HepG2 (cell line): Measurements from ENCODE around the gene GRIN3B. TPM values are rescaled to one million over a fixed set of nuclear protein-coding genes. Genes with fewer than 3 reads are reported as not detected.

Experiments
- CCDC6 ChIP-seq: sonication (generic); formaldehyde crosslinking; IDR thresholded peaks from 2 replicates; pipeline ENCODE4 v1.8.1; 2022; ENCODE audit warnings: mild to moderate bottlenecking, missing genetic modification reagents, moderate library complexity
- CENPX ChIP-seq: sonication (generic); formaldehyde crosslinking; IDR thresholded peaks from 2 replicates; pipeline ENCODE4 v1.9.0; 2021; ENCODE audit warnings: mild to moderate bottlenecking, missing genetic modification reagents, moderate library complexity
- EED ChIP-seq: sonication (generic); formaldehyde crosslinking; IDR thresholded peaks from 2 replicates; pipeline ENCODE4 v1.5.0; 2020; ENCODE audit warnings: mild to moderate bottlenecking, missing genetic modification reagents
- ISX ChIP-seq: sonication (generic); formaldehyde crosslinking; conservative IDR thresholded peaks from 2 replicates; pipeline ENCODE4 v1.5.0; 2020; ENCODE audit warnings: missing genetic modification reagents
- KDM2A ChIP-seq: sonication (generic); formaldehyde crosslinking; IDR thresholded peaks from 2 replicates; pipeline ENCODE4 v1.4.0; 2020; ENCODE audit warnings: low read depth, missing genetic modification reagents, borderline replicate concordance
- MAFG ChIP-seq: sonication (generic); formaldehyde crosslinking; IDR thresholded peaks from 2 replicates; pipeline ENCODE4 v1.5.1; 2020; ENCODE audit warnings: mild to moderate bottlenecking, missing genetic modification reagents
- SNAI1 ChIP-seq: sonication (generic); formaldehyde crosslinking; IDR thresholded peaks from 2 replicates; pipeline ENCODE4 v1.5.0; 2020; ENCODE audit warnings: mild to moderate bottlenecking, missing genetic modification reagents, borderline replicate concordance
- SNAPC2 ChIP-seq: sonication (generic); formaldehyde crosslinking; IDR thresholded peaks from 2 replicates; pipeline ENCODE4 v1.8.1; 2022; ENCODE audit warnings: mild to moderate bottlenecking, missing genetic modification reagents
- ZNF33A ChIP-seq: sonication (generic); formaldehyde crosslinking; IDR thresholded peaks from 2 replicates; pipeline ENCODE4 v1.5.1; 2020; ENCODE audit warnings: missing genetic modification reagents, mild to moderate bottlenecking, moderate library complexity, borderline replicate concordance
- ZNF34 ChIP-seq: sonication (generic); formaldehyde crosslinking; IDR thresholded peaks from 2 replicates; pipeline ENCODE4 v1.4.0; 2020; ENCODE audit warnings: mild to moderate bottlenecking, missing genetic modification reagents, borderline replicate concordance
- ZNF570 ChIP-seq: sonication (generic); formaldehyde crosslinking; IDR thresholded peaks from 2 replicates; pipeline ENCODE4 v1.4.0; 2020; ENCODE audit warnings: mild to moderate bottlenecking, missing genetic modification reagents, borderline replicate concordance
- ZNF607 ChIP-seq: sonication (generic); formaldehyde crosslinking; IDR thresholded peaks from 2 replicates; pipeline ENCODE4 v1.5.1; 2020; ENCODE audit warnings: missing genetic modification reagents, mild to moderate bottlenecking, borderline replicate concordance
- ZNF614 ChIP-seq: IDR thresholded peaks from 2 replicates; pipeline ENCODE4 v1.6.1; 2018; ENCODE audit warnings: missing biosample characterization, missing genetic modification reagents, inconsistent platforms, borderline replicate concordance
- polyA plus RNA-seq, 8 experiments: library from polyadenylated mRNA; depleted of rRNA in 3 of 8; stranded (reverse) in 7 of 8; unstranded in 1 of 8; fragments of >200 nt; fragmentation: Illumina TruSeq in 4 of 8; extraction: Trizol in 4 of 8; gene quantifications; 2 replicates each; pipeline versions ENCODE4 v1.2.1 to v1.2.3, GENCODE V29; 2011 to 2016; ENCODE audit warnings: low read depth in 4 of 8, missing spikeins in 1 of 8, mixed read lengths in 1 of 8; ENCODE audit not compliant: insufficient read depth in 1 of 8
- total RNA-seq, 5 experiments: library from RNA; depleted of rRNA; stranded (reverse); fragments of >200 nt; fragmentation: Illumina TruSeq; extraction: Trizol; gene quantifications; 2 replicates each; pipeline ENCODE4 v1.2.3, GENCODE V29; 2016; ENCODE audit warnings: low read depth in 1 of 5
- TF ChIP-seq, protein P1 (sequence below): sonication (generic); formaldehyde crosslinking; conservative IDR thresholded peaks from 2 replicates; pipeline ENCODE4 v1.4.0; 2020; ENCODE audit warnings: missing genetic modification reagents
- TF ChIP-seq, protein P2 (sequence below): IDR thresholded peaks from 2 replicates; pipeline ENCODE4 v1.6.1; 2016; ENCODE audit warnings: missing compliant biosample characterization, missing genetic modification reagents, borderline replicate concordance
- TF ChIP-seq, protein P3 (sequence below): sonication (generic); formaldehyde crosslinking; conservative IDR thresholded peaks from 2 replicates; pipeline ENCODE4 v1.5.0; 2020; ENCODE audit warnings: missing genetic modification reagents
- TF ChIP-seq, protein P4 (sequence below): sonication (generic); IDR thresholded peaks from 2 replicates; pipeline ENCODE4 v1.6.1; 2016; ENCODE audit warnings: low read depth, borderline replicate concordance
- TF ChIP-seq, protein P5 (sequence below), 2 experiments: fragments of 450-650 bp in 1 of 2; sonication (generic) in 1 of 2; formaldehyde crosslinking; IDR thresholded peaks; 2 replicates each; pipeline versions ENCODE4 v1.5.0 to v1.8.0; 2020 to 2022; ENCODE audit warnings: mild to moderate bottlenecking in 1 of 2, missing genetic modification reagents in 1 of 2

The GRIN3B gene
- total and polyA plus RNA-seq, 2 of the 13 experiments (the other 11 are each of a cell fraction or from before 2014, with no cell fraction given), result 0.07 to 0.20 TPM

DNA sequence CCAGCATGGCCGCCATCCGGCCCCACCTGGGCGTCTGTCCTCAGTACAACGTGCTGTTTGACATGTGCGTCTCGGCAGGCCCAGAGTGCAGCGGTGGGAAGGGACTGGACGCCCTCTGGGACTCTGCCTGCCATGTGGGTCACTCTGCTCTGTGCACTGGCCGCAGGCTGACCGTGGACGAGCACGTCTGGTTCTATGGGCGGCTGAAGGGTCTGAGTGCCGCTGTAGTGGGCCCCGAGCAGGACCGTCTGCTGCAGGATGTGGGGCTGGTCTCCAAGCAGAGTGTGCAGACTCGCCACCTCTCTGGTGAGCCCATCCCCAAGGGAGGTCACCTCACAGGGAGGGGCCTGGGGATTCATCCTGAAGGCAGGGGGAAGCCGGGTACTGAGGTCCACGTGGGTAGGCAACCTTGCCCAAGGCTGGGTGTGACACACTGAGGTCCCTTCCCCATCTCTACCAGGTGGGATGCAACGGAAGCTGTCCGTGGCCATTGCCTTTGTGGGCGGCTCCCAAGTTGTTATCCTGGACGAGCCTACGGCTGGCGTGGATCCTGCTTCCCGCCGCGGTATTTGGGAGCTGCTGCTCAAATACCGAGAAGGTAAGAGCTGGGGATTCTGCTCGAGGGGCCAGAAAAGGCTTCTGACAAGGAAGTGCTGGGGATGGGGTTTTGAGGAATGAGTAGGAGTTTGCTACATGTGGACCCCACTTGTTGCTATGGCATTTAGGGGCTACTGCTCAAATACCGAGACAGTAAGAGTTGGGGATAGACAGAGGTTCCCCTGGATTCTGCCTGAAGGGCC lies 51.0 kb downstream of the GRIN3B start (continued):
- TF ChIP-seq, protein P1, sequence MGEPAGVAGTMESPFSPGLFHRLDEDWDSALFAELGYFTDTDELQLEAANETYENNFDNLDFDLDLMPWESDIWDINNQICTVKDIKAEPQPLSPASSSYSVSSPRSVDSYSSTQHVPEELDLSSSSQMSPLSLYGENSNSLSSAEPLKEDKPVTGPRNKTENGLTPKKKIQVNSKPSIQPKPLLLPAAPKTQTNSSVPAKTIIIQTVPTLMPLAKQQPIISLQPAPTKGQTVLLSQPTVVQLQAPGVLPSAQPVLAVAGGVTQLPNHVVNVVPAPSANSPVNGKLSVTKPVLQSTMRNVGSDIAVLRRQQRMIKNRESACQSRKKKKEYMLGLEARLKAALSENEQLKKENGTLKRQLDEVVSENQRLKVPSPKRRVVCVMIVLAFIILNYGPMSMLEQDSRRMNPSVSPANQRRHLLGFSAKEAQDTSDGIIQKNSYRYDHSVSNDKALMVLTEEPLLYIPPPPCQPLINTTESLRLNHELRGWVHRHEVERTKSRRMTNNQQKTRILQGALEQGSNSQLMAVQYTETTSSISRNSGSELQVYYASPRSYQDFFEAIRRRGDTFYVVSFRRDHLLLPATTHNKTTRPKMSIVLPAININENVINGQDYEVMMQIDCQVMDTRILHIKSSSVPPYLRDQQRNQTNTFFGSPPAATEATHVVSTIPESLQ (CRISPR knock-in tag), result no peak
- TF ChIP-seq, protein P2, sequence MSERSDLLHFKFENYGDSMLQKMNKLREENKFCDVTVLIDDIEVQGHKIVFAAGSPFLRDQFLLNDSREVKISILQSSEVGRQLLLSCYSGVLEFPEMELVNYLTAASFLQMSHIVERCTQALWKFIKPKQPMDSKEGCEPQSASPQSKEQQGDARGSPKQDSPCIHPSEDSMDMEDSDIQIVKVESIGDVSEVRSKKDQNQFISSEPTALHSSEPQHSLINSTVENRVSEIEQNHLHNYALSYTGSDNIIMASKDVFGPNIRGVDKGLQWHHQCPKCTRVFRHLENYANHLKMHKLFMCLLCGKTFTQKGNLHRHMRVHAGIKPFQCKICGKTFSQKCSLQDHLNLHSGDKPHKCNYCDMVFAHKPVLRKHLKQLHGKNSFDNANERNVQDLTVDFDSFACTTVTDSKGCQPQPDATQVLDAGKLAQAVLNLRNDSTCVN (CRISPR knock-in tag), result peak; percentile 73; the same call in 1 of the 2 replicates
- TF ChIP-seq ZNF34 (CRISPR knock-in tag) (no peak; the same call in 1 of the 2 replicates), SNAI1 (CRISPR knock-in tag) (no peak), ZNF570 (CRISPR knock-in tag) (no peak), EED (CRISPR knock-in tag) (no peak; the same call in 1 of the 2 replicates), CCDC6 (CRISPR knock-in tag) (peak; percentile 67; the same call in 1 of the 2 replicates), SNAPC2 (CRISPR knock-in tag) (0 out of 2 replicates have a peak, but pooled peaks have one; percentile 28), CENPX (CRISPR knock-in tag) (no peak), KDM2A (CRISPR knock-in tag) (peak; percentile 83; the same call in 1 of the 2 replicates), ZNF33A (CRISPR knock-in tag) (no peak), ZNF614 (CRISPR knock-in tag) (peak; percentile 44; the same call in 1 of the 2 replicates), ISX (CRISPR knock-in tag) (no peak; the same call in 1 of the 2 replicates), ZNF607 (peak; percentile 88), MAFG (CRISPR knock-in tag) (no peak)
- TF ChIP-seq, protein P3, sequence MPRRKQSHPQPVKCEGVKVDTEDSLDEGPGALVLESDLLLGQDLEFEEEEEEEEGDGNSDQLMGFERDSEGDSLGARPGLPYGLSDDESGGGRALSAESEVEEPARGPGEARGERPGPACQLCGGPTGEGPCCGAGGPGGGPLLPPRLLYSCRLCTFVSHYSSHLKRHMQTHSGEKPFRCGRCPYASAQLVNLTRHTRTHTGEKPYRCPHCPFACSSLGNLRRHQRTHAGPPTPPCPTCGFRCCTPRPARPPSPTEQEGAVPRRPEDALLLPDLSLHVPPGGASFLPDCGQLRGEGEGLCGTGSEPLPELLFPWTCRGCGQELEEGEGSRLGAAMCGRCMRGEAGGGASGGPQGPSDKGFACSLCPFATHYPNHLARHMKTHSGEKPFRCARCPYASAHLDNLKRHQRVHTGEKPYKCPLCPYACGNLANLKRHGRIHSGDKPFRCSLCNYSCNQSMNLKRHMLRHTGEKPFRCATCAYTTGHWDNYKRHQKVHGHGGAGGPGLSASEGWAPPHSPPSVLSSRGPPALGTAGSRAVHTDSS (CRISPR knock-in tag), result no peak
- TF ChIP-seq, protein P4, sequence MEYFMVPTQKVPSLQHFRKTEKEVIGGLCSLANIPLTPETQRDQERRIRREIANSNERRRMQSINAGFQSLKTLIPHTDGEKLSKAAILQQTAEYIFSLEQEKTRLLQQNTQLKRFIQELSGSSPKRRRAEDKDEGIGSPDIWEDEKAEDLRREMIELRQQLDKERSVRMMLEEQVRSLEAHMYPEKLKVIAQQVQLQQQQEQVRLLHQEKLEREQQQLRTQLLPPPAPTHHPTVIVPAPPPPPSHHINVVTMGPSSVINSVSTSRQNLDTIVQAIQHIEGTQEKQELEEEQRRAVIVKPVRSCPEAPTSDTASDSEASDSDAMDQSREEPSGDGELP, result peak; percentile 13; the same call in 1 of the 2 replicates
- TF ChIP-seq, protein P5, sequence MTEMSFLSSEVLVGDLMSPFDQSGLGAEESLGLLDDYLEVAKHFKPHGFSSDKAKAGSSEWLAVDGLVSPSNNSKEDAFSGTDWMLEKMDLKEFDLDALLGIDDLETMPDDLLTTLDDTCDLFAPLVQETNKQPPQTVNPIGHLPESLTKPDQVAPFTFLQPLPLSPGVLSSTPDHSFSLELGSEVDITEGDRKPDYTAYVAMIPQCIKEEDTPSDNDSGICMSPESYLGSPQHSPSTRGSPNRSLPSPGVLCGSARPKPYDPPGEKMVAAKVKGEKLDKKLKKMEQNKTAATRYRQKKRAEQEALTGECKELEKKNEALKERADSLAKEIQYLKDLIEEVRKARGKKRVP (CRISPR knock-in tag; IDR thresholded peaks at IDR 0.05), result no peak
